ENCODE results near the gene IFIT1B. TPM values are rescaled to one million over a fixed set of nuclear protein-coding genes. Genes with fewer than 3 reads are reported as not detected.

The IFIT1B gene
- polyA plus RNA-seq, 1 donor (not counting 4 experiments of a cell fraction or from before 2014, with no cell fraction given): not detected

- Histone ChIP-seq H3K4me1 (ENCODE audit: control insufficient read depth, extremely low read depth, insufficient read depth, low read length) (peaks cover 14% of the 10 kb centered on the region), H3K4me3 (ENCODE audit: control insufficient read depth in 2 of 3, extremely low read depth in 1 of 3, insufficient read depth in 2 of 3, low read depth in 1 of 3, low read length in 3 of 3) (peak within 1 kb of the TSS; percentile 50 to 88 (median 84)), H3K79me2 (ENCODE audit: control insufficient read depth, insufficient read depth, low read length) (peaks cover 16% of the 10 kb centered on the region), H3K27me3 (ENCODE audit: control insufficient read depth, extremely low read depth, insufficient read depth, low read length) (no peaks in the 10 kb centered on the region), H2AFZ (ENCODE audit: control insufficient read depth, low read length) (peak within 1 kb of the TSS; percentile 94), H3K4me2 (ENCODE audit: control insufficient read depth, extremely low read depth, insufficient read depth, low read depth, low read length) (peak within 1 kb of the TSS; percentile 68), H3K9me1 (ENCODE audit: control insufficient read depth, extremely low read depth, insufficient read depth, low read length) (no peaks in the 10 kb centered on the region), H4K20me1 (ENCODE audit: control insufficient read depth, extremely low read depth, insufficient read depth, low read length) (no peaks in the 10 kb centered on the region), H3K9ac (ENCODE audit: control insufficient read depth, extremely low read depth, insufficient read depth, low read length) (peak within 1 kb of the TSS; percentile 67), H3K9me3 (ENCODE audit: control insufficient read depth, low read depth, low read length) (no peaks in the 10 kb centered on the region), H3K36me3 (ENCODE audit: control insufficient read depth in 2 of 2, extremely low read depth in 1 of 2, insufficient read depth in 2 of 2, low read length in 2 of 2) (no peaks in the 10 kb centered on the region), H3K27ac (ENCODE audit: control insufficient read depth, insufficient read depth, low read length) (peak within 1 kb of the TSS; percentile 60)
- FAIRE-seq: peak; percentile 90
- peak; percentile 81 for DNase-seq (ENCODE audit: low read depth, low spot score)
- dilution Hi-C loops (cut with MboI; ENCODE audit: extremely low pct_ligation_motif_present, low sequenced_read_pairs): no loop called here
- no peak for TF ChIP-seq EZH2 (IDR thresholded peaks at IDR 0.05; ENCODE audit: low read length)
- no peak for TF ChIP-seq CTCF (optimal IDR thresholded peaks at IDR 0.05 in 1 of 3, IDR thresholded peaks at IDR 0.05 in 1 of 3, conservative IDR thresholded peaks at IDR 0.05 in 1 of 3; ENCODE audit: extremely low read depth in 1 of 3, insufficient read depth in 2 of 3, low read length in 3 of 3)
Observed at GRCh38 chr10:89391907-89392756, 14.3 kb downstream of the IFIT1B start, which contains the start of gene IFIT1. TSS of gene IFIT1 (plus strand) at chr10:89392623. CDS start at chr10:89392713, 90 bp downstream.

GRCh38 chr10:89392974-89393373 lies 15.1 kb downstream of the IFIT1B start:
- H3K9me3 ChIP-seq (ENCODE audit: control insufficient read depth, low read depth, low read length): no peaks in the 10 kb centered on the region
- H3K4me2 ChIP-seq (ENCODE audit: control insufficient read depth, extremely low read depth, insufficient read depth, low read depth, low read length): peak overlapping the region; percentile 68
- H3K9ac ChIP-seq (ENCODE audit: control insufficient read depth, extremely low read depth, insufficient read depth, low read length): peak overlapping the region; percentile 67
- dilution Hi-C loops (cut with MboI; ENCODE audit: extremely low pct_ligation_motif_present, low sequenced_read_pairs): no loop called here
- peaks cover 16% of the 10 kb centered on the region for H3K79me2 ChIP-seq (ENCODE audit: control insufficient read depth, insufficient read depth, low read length)
- no peaks in the 10 kb centered on the region for H4K20me1 ChIP-seq (ENCODE audit: control insufficient read depth, extremely low read depth, insufficient read depth, low read length)
- H2AFZ ChIP-seq (ENCODE audit: control insufficient read depth, low read length): peak overlapping the region; percentile 54
- peak overlapping the region; percentile 50 to 88 (median 84) for H3K4me3 ChIP-seq (ENCODE audit: control insufficient read depth in 2 of 3, extremely low read depth in 1 of 3, insufficient read depth in 2 of 3, low read depth in 1 of 3, low read length in 3 of 3)
- TF ChIP-seq EZH2 (IDR thresholded peaks at IDR 0.05; ENCODE audit: low read length) (no peak), CTCF (optimal IDR thresholded peaks at IDR 0.05 in 1 of 3, IDR thresholded peaks at IDR 0.05 in 1 of 3, conservative IDR thresholded peaks at IDR 0.05 in 1 of 3; ENCODE audit: extremely low read depth in 1 of 3, insufficient read depth in 2 of 3, low read length in 3 of 3) (no peak)
- H3K9me1 ChIP-seq (ENCODE audit: control insufficient read depth, extremely low read depth, insufficient read depth, low read length): no peaks in the 10 kb centered on the region
- FAIRE-seq (no peak), DNase-seq (ENCODE audit: low read depth, low spot score) (no peak)
- peak overlapping the region; percentile 4 for H3K27ac ChIP-seq (ENCODE audit: control insufficient read depth, insufficient read depth, low read length)
- H3K36me3 ChIP-seq (ENCODE audit: control insufficient read depth in 2 of 2, extremely low read depth in 1 of 2, insufficient read depth in 2 of 2, low read length in 2 of 2): peaks cover 0 to 1% of the 10 kb centered on the region in 2 experiments
- peaks cover 14% of the 10 kb centered on the region for H3K4me1 ChIP-seq (ENCODE audit: control insufficient read depth, extremely low read depth, insufficient read depth, low read length)
- no peaks in the 10 kb centered on the region for H3K27me3 ChIP-seq (ENCODE audit: control insufficient read depth, extremely low read depth, insufficient read depth, low read length)
